ENCODE results near the gene FAM184B. TPM values are rescaled to one million over a fixed set of nuclear protein-coding genes. Genes with fewer than 3 reads are reported as not detected.

Gene FAM184B
- 0.08 TPM for total RNA-seq (ENCODE audit: unreplicated experiment)
- long read RNA-seq, partial matches to known transcripts: 0 of 6 reads
- long read RNA-seq, other reads (novel, unspliced or antisense): 6 of 6 reads

DNA sequence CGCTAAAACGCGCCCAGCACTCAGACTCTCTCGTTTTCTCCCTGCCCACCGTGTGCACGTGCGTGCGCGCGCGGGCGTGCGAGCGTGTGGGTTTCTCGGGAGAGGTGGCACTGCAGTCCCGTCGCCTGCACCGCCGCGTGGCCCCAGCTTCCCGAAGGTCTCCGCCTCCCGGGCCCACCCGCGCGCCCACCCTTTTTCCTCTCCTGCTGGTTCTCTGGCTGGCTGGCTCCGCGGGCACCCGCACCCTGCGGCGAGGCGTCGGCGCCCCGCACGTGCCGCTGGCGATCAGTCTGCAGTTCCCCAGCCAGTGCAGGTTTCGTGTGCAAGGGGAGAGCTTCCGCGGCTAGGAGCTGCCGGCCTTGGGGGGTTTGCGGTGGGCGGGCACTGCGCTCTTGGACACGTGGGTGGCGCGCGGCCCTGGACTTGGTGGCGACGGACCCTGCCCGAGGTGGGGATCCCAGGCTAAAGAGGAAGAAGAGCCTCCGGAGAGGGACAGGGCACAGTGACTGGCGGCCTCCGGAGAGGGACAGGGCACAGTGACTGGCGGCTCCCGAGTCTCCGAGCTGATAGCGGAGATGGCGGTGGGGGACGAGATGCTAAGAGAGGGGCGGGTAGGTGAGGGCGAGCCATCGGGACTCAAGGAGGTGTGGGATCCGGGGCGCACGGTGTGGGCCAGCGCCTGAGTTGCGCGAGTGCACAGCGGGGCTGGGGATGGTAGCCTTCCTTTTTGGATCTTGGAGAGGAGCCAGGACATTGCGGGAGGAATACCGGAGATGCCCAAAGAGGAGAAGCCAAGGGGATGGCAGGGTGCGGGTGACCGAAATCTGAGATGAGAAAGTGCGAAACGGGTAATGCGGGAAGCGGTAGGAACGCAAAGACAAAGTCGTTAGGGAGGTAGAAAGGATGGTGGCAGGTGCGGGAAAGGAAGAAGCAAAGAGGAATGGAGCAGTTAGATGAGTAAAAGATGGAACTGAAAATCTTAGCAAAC, at the start of gene FAM184B:
TSS of gene FAM184B (minus strand) at position 322 of the 988 bp plus-strand sequence. CDS start 322 bp downstream, outside the sequence.
- H3K9me3 Mint-ChIP-seq (ENCODE audit: unreplicated experiment): no peaks in the 10 kb centered on the region
- H3K4me3 Mint-ChIP-seq (ENCODE audit: unreplicated experiment): peak within 1 kb of the TSS; percentile 73
- DNase-seq (ENCODE audit: low spot score): peak; percentile 17
- H3K27me3 Mint-ChIP-seq (ENCODE audit: unreplicated experiment): peaks cover 19% of the 10 kb centered on the region
- no peaks in the 10 kb centered on the region for H3K36me3 Mint-ChIP-seq (ENCODE audit: low read depth, unreplicated experiment)
- peaks cover 4% of the 10 kb centered on the region for H3K4me1 Mint-ChIP-seq (ENCODE audit: unreplicated experiment)
- H3K27ac Mint-ChIP-seq (ENCODE audit: unreplicated experiment): peak within 1 kb of the TSS; percentile 10
- TF ChIP-seq, protein P1, sequence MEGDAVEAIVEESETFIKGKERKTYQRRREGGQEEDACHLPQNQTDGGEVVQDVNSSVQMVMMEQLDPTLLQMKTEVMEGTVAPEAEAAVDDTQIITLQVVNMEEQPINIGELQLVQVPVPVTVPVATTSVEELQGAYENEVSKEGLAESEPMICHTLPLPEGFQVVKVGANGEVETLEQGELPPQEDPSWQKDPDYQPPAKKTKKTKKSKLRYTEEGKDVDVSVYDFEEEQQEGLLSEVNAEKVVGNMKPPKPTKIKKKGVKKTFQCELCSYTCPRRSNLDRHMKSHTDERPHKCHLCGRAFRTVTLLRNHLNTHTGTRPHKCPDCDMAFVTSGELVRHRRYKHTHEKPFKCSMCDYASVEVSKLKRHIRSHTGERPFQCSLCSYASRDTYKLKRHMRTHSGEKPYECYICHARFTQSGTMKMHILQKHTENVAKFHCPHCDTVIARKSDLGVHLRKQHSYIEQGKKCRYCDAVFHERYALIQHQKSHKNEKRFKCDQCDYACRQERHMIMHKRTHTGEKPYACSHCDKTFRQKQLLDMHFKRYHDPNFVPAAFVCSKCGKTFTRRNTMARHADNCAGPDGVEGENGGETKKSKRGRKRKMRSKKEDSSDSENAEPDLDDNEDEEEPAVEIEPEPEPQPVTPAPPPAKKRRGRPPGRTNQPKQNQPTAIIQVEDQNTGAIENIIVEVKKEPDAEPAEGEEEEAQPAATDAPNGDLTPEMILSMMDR (IDR thresholded peaks at IDR 0.05; ENCODE audit: unreplicated experiment): no peak

DNA sequence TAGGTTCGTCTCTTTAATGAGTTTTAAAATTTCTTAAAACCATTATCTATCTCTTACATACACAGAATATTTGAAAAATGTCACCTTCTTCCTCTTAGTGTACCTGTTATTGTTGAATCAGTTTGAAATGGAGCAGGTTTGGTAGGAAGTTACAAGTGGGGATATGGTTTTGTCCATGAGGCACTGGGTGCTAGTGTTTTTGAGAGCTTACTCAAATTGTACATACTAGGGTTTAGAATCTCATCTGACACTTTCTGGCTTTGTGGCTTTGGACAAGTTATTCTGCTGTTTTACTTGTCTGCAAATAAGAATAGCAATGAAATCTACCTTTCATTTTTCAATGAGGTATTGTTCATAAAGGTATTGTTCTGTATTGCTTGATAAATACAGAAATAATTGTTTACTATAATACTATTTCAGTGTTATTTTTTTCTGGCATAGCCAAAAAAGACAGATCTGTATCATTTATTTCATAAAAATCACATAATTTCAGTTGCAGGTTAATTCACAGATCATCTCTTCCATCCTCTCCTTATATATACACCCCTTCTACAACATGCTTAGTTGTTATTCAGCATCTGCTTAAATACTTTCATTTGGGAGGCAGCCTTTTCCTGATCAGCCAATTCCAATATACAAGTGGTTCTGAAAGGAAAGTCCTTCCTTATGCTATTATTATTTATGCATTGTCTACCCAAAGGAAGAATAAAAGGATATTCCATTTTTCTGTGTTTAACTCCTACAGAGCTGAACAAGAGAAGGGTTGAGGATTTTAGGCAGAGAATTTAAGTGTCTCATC, 42.6 kb upstream of the FAM184B start:
- Mint-ChIP-seq H3K4me3 (ENCODE audit: unreplicated experiment) (no peak overlapping the region), H3K27me3 (ENCODE audit: unreplicated experiment) (no peaks in the 10 kb centered on the region), H3K9me3 (ENCODE audit: unreplicated experiment) (no peaks in the 10 kb centered on the region), H3K36me3 (ENCODE audit: low read depth, unreplicated experiment) (no peaks in the 10 kb centered on the region), H3K27ac (ENCODE audit: unreplicated experiment) (no peak overlapping the region), H3K4me1 (ENCODE audit: unreplicated experiment) (no peaks in the 10 kb centered on the region)
- TF ChIP-seq, protein P1 (IDR thresholded peaks at IDR 0.05; ENCODE audit: unreplicated experiment): no peak
- DNase-seq (ENCODE audit: low spot score): no peak

DNA sequence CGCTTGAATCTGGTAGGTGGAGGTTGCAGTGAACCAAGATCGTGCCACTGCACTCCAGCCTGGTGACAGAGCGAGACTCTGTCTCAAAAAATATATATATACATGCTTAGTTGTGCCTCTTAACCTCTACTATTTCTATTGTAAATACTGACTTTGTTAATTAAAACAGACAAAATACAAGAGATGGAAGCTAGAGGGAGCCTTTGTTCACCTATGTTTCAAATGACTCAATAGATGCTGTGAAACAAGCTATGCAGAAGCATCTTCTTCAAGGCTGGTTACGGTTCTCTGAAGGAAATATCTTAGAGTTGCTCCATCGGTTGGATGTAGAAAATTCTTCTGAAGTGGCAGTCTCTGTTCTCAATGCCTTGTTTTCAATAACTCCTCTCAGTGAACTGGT, 35.6 kb upstream of the FAM184B start:
- TF ChIP-seq, protein P1 (IDR thresholded peaks at IDR 0.05; ENCODE audit: unreplicated experiment): peak; percentile 48
- Mint-ChIP-seq H3K27ac (ENCODE audit: unreplicated experiment) (no peak overlapping the region), H3K4me3 (ENCODE audit: unreplicated experiment) (no peak overlapping the region), H3K27me3 (ENCODE audit: unreplicated experiment) (no peaks in the 10 kb centered on the region), H3K36me3 (ENCODE audit: low read depth, unreplicated experiment) (no peaks in the 10 kb centered on the region), H3K4me1 (ENCODE audit: unreplicated experiment) (peaks cover 3% of the 10 kb centered on the region), H3K9me3 (ENCODE audit: unreplicated experiment) (no peaks in the 10 kb centered on the region)
- no peak for DNase-seq (ENCODE audit: low spot score)

DNA sequence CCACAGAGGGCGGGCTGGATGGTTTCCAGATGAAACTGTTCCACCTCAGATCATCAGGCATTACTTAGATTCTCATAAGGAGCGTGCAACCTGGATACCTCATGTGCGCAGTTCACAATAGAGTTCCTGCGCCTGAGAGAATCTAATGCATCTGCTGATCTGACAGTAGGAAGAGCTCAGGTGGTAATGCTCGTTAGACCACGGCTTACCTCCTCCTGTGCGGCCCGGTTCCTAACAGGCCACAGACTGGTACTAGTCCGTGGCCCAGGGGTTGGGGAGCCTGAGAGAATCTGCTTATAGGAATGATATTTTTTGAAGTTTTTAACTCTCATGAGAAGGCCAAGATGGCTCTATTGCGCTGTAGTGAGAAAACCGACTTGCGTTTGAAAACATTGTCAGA, 34.7 kb upstream of the FAM184B start:
- TF ChIP-seq, protein P1 (IDR thresholded peaks at IDR 0.05; ENCODE audit: unreplicated experiment): no peak
- H3K36me3 Mint-ChIP-seq (ENCODE audit: low read depth, unreplicated experiment): no peaks in the 10 kb centered on the region

More for the DNA sequence above, 34.7 kb upstream of the FAM184B start:
- Mint-ChIP-seq H3K4me3 (ENCODE audit: unreplicated experiment) (no peak overlapping the region), H3K27me3 (ENCODE audit: unreplicated experiment) (no peaks in the 10 kb centered on the region), H3K9me3 (ENCODE audit: unreplicated experiment) (no peaks in the 10 kb centered on the region), H3K27ac (ENCODE audit: unreplicated experiment) (no peak overlapping the region), H3K4me1 (ENCODE audit: unreplicated experiment) (peaks cover 8% of the 10 kb centered on the region)
- DNase-seq (ENCODE audit: low spot score): no peak
